ENCODE results near the gene ASPG.

Gene ASPG

GRCh38 chr14:104085032-104085888, at the start of gene ASPG:
Gene ASPG, plus strand, starts transcription at chr14:104085700. Its CDS starts 71 bp downstream, at chr14:104085771.
- no peak for DNase-seq

GRCh38 chr14:104036212-104036611, 49.3 kb upstream of the ASPG start:
- DNase-seq = no peak

GRCh38 chr14:104037074-104037473, 48.4 kb upstream of the ASPG start:
- no peak for DNase-seq

GRCh38 chr14:104037903-104038302, 47.6 kb upstream of the ASPG start:
- DNase-seq = no peak

DNA sequence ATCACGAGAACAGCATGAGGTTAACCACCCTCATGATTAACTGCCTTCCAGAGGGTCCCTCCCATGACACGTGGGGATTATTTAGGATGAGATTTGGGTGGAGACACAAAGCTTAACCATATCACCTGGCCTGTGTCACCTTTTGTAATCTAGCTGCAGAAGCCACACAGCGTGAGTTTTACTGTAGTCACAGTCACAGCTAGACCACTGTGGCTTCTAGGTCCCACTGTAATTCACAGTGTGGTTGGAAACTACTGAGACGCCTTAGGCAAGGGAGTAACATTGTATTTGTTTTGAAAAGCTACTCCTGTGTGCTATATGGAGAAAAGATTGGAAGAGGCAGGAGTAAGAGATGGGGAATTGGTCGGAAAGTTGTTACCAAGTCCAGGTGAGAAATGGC, 46.3 kb upstream of the ASPG start:
- no peak for DNase-seq

DNA sequence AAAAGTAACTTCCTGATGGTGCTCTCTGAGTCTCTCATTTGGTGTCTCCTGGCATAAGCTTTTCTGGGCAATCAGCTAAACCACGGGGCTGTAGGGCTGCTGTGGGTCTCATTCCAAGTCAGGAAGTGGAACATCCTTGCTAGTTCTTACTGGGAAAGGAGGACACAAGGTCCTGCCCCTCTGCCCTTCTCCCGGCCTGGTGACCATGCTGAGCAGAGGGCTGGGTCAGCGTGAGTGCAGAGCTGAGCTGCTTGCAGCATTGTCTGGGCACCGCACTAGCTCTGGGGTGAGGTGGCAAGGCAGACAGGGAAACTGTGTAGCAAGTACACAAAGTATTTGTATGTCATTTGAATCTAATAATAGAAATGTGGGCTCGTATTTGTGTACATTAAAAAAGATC, 45.0 kb upstream of the ASPG start:
- DNase-seq = no peak

DNA sequence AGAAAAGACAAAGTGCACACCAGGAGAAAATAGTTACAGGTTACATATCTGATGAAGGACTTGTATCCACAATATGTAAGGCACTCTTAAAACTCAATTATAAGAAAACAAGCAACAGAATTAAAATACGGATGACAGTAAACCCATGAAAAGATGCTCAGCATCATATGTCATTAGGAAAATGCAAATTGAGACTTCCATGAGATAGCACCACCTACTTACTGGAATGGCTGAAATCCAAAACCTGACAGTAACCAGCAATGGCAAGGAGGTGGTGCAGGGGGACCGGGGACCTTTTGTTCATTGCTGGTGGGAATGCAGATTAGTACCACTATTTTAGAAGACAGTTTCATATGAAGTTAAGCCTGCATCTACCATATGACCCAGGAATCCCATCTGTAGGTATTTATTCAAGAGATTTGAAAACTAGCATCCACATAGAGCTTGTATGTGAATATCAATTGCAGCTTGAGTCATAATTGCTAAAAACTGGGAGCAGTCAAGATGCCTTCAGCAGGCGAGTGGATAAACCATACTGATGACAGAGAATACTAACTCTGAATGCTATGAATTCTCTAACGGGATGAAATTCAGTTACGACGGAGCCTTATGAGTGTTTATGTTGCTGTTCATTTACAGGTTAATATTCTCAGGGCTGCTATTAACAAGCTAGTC, 43.9 kb upstream of the ASPG start:
- DNase-seq = no peak

GRCh38 chr14:104044016-104044415, 41.5 kb upstream of the ASPG start:
- DNase-seq = no peak

DNA sequence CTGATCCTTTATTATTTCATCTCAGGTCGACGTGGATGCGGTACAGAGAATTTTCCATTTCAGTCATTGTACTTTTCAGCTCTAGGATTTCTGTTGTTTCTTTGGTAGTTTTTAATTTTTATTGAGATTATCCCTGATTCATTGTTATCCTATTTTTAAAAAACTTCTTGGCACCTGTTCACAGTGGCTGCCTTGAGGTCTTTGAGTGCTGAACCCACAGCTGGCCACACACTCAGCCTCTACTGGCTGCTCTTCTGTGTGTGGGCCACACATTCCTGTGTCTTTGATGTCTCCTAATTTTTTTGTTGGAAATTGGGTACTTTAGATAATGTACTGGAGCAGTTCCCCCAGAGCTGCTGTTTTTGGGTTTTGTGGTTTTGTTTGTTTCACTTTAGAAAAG, 37.7 kb upstream of the ASPG start:
- DNase-seq = no peak

- no peak for DNase-seq
Measured at GRCh38 chr14:104048758-104049507, 36.6 kb upstream of the ASPG start.

DNA sequence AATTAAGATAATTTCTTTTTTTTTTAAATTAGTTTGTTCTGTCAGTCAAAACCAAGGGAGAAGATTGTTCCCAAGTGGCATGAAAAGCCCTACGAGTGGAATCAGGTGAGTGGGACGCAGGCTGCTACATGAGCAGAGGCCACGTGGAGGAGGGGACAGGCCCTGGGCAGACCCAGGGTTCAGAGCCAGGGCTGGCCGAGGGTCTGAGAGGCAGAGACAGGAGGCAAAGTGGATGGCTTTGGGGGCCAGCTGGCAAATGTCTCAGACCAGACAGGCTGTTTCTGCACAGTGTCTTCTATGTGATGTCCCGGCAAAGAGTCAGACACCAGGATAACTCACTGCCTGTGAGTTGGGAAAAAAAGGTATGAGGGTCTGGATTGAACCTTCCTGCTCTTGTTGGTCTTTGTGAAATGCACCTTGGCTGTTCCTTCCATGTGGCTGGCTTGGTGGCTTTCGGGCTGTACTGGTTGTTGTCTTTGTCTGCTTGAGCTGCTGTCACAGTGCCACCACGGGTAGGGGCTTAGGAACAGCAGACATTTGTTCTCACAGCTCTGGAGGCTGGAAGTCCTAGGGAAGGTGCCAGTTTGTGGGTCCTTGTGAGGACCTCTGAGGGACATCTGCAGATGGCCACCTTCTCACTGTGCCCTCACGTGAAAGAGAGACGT, 35.8 kb upstream of the ASPG start:
- DNase-seq = no peak

GRCh38 chr14:104051092-104051813, 34.2 kb upstream of the ASPG start:
- no peak for DNase-seq

- DNase-seq = no peak
Measured at GRCh38 chr14:104054222-104054905, 31.1 kb upstream of the ASPG start.

- DNase-seq = no peak
Measured at GRCh38 chr14:104062281-104062680, 23.2 kb upstream of the ASPG start.

- no peak for DNase-seq
Measured at GRCh38 chr14:104064003-104064402, 21.5 kb upstream of the ASPG start.

- DNase-seq = no peak
Measured at GRCh38 chr14:104066279-104066678, 19.2 kb upstream of the ASPG start.

- no peak for DNase-seq
Measured at GRCh38 chr14:104066719-104067295, 18.7 kb upstream of the ASPG start.

GRCh38 chr14:104069541-104069940, 16.0 kb upstream of the ASPG start:
- no peak for DNase-seq

DNA sequence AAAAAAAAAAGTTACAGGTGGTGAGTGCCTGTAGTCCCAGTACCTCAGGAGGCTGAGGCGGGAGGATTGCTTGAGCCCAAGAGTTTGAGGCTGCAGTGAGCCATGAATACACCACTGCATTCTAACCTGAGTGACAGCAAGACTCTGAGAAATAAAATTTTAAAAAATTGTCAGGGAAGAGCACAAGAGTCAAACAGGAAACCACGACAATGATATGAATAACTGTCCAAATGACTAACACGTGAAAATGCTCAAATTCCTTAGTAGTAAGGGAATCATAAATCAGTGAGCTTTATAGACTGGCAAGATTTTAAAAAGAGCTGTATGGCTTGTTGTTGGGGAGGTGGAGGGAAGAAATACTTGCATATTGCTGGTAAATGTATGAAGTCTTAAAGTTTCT, 12.9 kb upstream of the ASPG start:
- DNase-seq = no peak

DNA sequence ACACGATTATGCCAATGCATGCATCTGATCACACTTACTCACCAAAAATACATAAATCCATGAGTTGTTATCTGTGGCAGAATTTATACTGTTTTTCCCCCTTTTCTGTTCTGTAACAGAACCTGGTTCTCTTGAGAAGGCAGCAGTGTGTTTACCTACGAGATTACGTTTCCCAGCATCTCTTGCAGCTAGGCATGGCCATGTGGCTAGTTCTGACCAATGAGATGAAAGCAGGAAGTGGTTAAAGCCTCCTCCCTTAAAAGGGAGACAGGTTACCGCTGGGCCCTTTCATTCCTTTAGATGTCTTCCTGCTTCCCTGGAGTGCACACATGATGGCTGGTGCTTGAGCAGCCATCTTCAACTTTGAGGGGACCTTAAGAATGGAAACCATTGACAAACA, 11.7 kb upstream of the ASPG start:
- no peak for DNase-seq

DNA sequence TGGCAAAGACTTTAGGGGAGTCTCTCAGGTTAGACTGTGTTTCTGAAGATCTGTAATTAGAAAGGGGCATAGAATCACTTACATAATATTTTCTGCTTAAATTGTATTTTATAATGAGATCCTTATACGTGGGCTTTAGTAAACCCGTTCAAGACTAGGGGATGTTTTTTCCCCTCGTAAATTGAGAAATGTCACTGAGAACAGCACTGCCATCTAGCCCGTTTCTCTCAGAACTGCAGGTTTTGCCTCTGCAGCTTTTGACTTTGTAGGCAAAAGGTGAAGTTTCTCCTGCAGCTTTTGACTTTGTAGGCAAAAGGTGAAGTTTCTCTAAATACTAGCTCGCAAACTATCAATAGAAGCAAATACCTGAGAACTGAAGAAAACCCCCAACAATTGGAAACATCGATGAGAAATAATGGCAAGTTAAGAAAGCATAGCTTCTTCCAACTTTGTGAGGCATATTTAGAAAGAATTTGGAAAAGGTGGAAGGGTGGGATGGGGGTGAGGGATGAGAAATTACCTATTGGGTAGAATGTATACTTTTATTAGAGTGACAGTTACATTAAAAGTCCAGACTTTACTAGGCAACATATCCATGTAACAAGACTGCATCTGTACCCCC, 9.9 kb upstream of the ASPG start:
- no peak for DNase-seq
